ENCODE data around the gene ST6GAL1. TPM values are rescaled to one million over a fixed set of nuclear protein-coding genes. Genes with fewer than 3 reads are reported as not detected.

Gene ST6GAL1
- total RNA-seq, 4 donors from 2014 or later: 24.7 to 58.1 (median 44.5) TPM

- TF ChIP-seq CTCF (IDR thresholded peaks at IDR 0.05) (no peak), POLR2A (IDR thresholded peaks at IDR 0.05) (no peak), EP300 (IDR thresholded peaks at IDR 0.05) (no peak)
Observed at GRCh38 chr3:186994000-186994955, 64.0 kb downstream of the ST6GAL1 start.

GRCh38 chr3:186996356-186996755 is 66.0 kb downstream of the ST6GAL1 start:
- 95 to 96% methylated on average over 6 of the region's 6 CpGs for WGBS, 2 donors
- peak overlapping the region in 1 of 4 donors; percentile 69 for H3K27ac ChIP-seq
- H3K4me3 ChIP-seq: peak overlapping the region in 1 of 4 donors; percentile 26
- no peaks in the 10 kb centered on the region for H3K27me3 ChIP-seq
- no peaks in the 10 kb centered on the region for H3K9me3 ChIP-seq
- peaks cover 0 to 7% (median 2%) of the 10 kb centered on the region in 4 donors for H3K4me1 ChIP-seq
- no peaks in the 10 kb centered on the region for H3K36me3 ChIP-seq
- TF ChIP-seq POLR2A (IDR thresholded peaks at IDR 0.05) (no peak), CTCF (IDR thresholded peaks at IDR 0.05) (no peak), EP300 (IDR thresholded peaks at IDR 0.05) (no peak)
- DNase-seq (ENCODE audit: low spot score in 2 of 2): no peak

More at GRCh38 chr3:186994000-186994955, 64.0 kb downstream of the ST6GAL1 start:
- Histone ChIP-seq H3K27me3 (no peaks in the 10 kb centered on the region), H3K4me1 (peaks cover 0 to 4% (median 0%) of the 10 kb centered on the region in 4 donors), H3K27ac (no peak overlapping the region), H3K4me3 (no peak overlapping the region), H3K9me3 (no peaks in the 10 kb centered on the region), H3K36me3 (peaks cover 0 to 6% (median 0%) of the 10 kb centered on the region in 3 donors)
- 87 to 91% methylated on average over 11 of the region's 11 CpGs for WGBS, 2 donors
- DNase-seq (ENCODE audit: low spot score in 2 of 2): no peak

- no peak for DNase-seq (ENCODE audit: low spot score in 2 of 2)
- Histone ChIP-seq H3K27ac (peak overlapping the region in 2 of 4 donors; percentile 41 to 69), H3K36me3 (no peaks in the 10 kb centered on the region), H3K27me3 (no peaks in the 10 kb centered on the region), H3K4me3 (peak overlapping the region in 1 of 4 donors; percentile 26), H3K9me3 (no peaks in the 10 kb centered on the region), H3K4me1 (peaks cover 0 to 7% (median 2%) of the 10 kb centered on the region in 4 donors)
- WGBS, 2 donors: 84 to 90% methylated on average over 3 of the region's 3 CpGs
- TF ChIP-seq POLR2A (IDR thresholded peaks at IDR 0.05) (no peak), CTCF (IDR thresholded peaks at IDR 0.05) (no peak), EP300 (IDR thresholded peaks at IDR 0.05) (no peak)
Observed at GRCh38 chr3:186997061-186997460, 66.7 kb downstream of the ST6GAL1 start.

GRCh38 chr3:186997473-186997939 is 67.2 kb downstream of the ST6GAL1 start:
- H3K9me3 ChIP-seq: no peaks in the 10 kb centered on the region
- DNase-seq (ENCODE audit: low spot score in 2 of 2): no peak
- peak overlapping the region in 1 of 4 donors; percentile 26 for H3K4me3 ChIP-seq
- H3K36me3 ChIP-seq: no peaks in the 10 kb centered on the region
- 75 to 82% methylated on average over 10 of the region's 10 CpGs for WGBS, 2 donors
- H3K27ac ChIP-seq: peak overlapping the region in 2 of 4 donors; percentile 41 to 69
- H3K4me1 ChIP-seq: peaks cover 0 to 7% (median 3%) of the 10 kb centered on the region in 4 donors
- TF ChIP-seq EP300 (IDR thresholded peaks at IDR 0.05) (no peak), POLR2A (IDR thresholded peaks at IDR 0.05) (no peak), CTCF (IDR thresholded peaks at IDR 0.05) (no peak)
- H3K27me3 ChIP-seq: no peaks in the 10 kb centered on the region

- Histone ChIP-seq H3K27me3 (no peaks in the 10 kb centered on the region), H3K4me1 (peaks cover 0 to 7% (median 3%) of the 10 kb centered on the region in 4 donors), H3K27ac (no peak overlapping the region), H3K36me3 (no peaks in the 10 kb centered on the region), H3K9me3 (no peaks in the 10 kb centered on the region), H3K4me3 (no peak overlapping the region)
- TF ChIP-seq EP300 (IDR thresholded peaks at IDR 0.05): no peak
- no peak for TF ChIP-seq POLR2A (IDR thresholded peaks at IDR 0.05)
- no peak for TF ChIP-seq CTCF (IDR thresholded peaks at IDR 0.05)
- no peak for DNase-seq (ENCODE audit: low spot score in 2 of 2)
- WGBS, 2 donors: 85% methylated on average over 9 of the region's 9 CpGs
Observed at GRCh38 chr3:186998937-186999368, 68.6 kb downstream of the ST6GAL1 start.
